ENCODE results near the gene BBS5. TPM values are rescaled to one million over a fixed set of nuclear protein-coding genes. Genes with fewer than 3 reads are reported as not detected.
"Not testable (repeated sequence)": the region's sequence is repeated elsewhere in the genome, so short reads cannot be mapped to it uniquely, and the experiment has no call there.

The BBS5 gene
- total RNA-seq, 2 experiments from 2014 or later = 0.90 to 1.1 TPM

DNA sequence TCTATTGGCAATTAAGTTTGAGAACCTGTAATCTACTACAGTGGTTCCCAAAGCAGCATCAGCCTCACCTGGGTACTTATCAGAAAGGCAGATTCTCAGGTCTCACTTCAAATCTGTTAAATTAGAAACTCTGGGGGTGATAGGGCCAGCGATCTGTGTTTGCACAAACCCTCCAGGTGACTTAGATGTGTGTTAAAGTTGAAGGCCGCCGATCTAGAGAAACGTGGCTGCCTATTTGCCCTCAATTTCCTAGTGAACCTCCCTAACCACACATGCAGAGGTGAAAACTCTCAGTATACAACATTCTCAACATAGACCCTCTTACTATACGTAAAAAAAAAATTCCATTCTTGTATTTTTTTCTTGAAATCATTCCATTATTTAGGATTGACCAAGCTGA is 44.4 kb downstream of the BBS5 start:
- H3K4me1 Mint-ChIP-seq = no peaks in the 10 kb centered on the region
- ChIA-PET POLR2A (no interaction called here), CTCF (interaction anchor here (1.0 kb wide), 1 partner anchor 15 kb away, joined by 4 read pairs; the partner anchor contains the start of gene KLHL41)
- no peak overlapping the region for H3K27ac Mint-ChIP-seq
- no peaks in the 10 kb centered on the region for H3K9me3 Mint-ChIP-seq
- H3K4me3 Mint-ChIP-seq = no peak overlapping the region
- H3K27me3 Mint-ChIP-seq = no peaks in the 10 kb centered on the region
- DNase-seq = no peak
- peaks cover under 1% of the 10 kb centered on the region for H3K36me3 Mint-ChIP-seq (ENCODE audit: low read depth)

DNA sequence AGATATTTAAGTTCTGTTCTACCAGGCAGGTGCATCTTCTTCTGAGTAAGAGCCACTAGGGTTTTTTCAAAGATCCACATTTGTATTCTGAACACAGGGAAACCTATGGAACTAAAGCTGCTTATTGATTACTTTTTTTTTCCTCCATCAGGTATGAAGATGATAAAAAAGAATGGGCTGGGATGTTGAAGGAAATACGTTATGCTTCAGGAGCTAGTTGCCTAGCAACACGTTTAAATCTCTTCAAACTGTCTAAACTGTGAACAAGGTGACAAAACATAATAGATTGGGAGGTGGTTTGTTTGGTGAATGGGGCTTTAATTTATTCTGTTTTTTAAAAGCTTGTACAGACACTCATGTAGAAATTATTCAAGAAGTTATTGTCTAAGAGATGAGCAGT is 46.1 kb downstream of the BBS5 start:
- DNase-seq = no peak
- H3K36me3 Mint-ChIP-seq (ENCODE audit: low read depth) = peaks cover 7% of the 10 kb centered on the region
- CTCF ChIA-PET = no interaction called here
- no peaks in the 10 kb centered on the region for H3K27me3 Mint-ChIP-seq
- POLR2A ChIA-PET = no interaction called here
- H3K9me3 Mint-ChIP-seq = no peaks in the 10 kb centered on the region
- no peak overlapping the region for H3K4me3 Mint-ChIP-seq
- H3K4me1 Mint-ChIP-seq = no peaks in the 10 kb centered on the region
- H3K27ac Mint-ChIP-seq = no peak overlapping the region

DNA sequence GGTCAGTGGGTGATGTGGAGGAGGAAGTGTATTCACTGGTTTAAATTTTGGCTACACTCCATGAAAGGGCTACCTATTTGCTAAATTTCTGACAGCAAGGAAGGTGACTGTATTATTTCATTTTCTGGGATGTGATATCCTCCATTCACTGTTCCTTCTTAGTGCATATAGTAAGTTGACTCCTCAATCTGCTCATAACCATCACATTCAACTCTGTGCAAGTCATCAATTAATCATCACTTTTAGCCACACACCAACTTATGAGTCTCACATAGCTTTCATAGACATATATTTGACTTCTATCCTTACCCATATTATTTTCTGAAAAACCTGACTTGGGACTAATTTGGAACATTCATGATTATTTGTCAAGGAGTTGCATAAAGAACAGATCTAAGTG is 47.2 kb downstream of the BBS5 start:
- peaks cover 9% of the 10 kb centered on the region for H3K36me3 Mint-ChIP-seq (ENCODE audit: low read depth)
- CTCF ChIA-PET = no interaction called here

DNA sequence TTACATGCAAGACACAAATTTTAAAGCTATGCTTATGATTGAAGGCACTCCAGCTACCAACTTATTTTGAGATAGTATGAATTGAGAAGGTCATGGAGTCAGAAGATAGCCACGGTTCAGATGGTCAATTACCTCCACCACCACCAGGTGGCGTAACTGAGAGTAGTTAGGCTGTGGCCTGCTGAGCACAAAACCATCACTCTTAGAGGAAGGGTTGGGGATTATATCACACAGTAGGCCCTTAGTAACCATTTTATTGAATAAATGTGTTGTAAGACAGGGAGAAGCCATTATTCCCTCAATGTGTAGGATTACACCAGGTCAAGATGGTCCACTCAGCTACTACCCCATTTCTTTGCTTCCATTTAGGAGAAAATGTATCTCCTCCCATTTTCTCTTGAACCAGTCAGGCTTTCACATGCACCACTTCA is 49.0 kb downstream of the BBS5 start:
- Mint-ChIP-seq H3K27me3 (no peaks in the 10 kb centered on the region), H3K9me3 (no peaks in the 10 kb centered on the region), H3K36me3 (ENCODE audit: low read depth) (peaks cover 9% of the 10 kb centered on the region), H3K27ac (no peak overlapping the region), H3K4me1 (no peaks in the 10 kb centered on the region), H3K4me3 (no peak overlapping the region)
- ChIA-PET CTCF (interaction anchor here (0.6 to 1.3 kb wide), 9 partner anchors 8 to 400 kb away, joined by 3 to 6 read pairs (median 4); partner anchors contain the start of genes BBS5 and KLHL41), POLR2A (no interaction called here)
- DNase-seq = peak; percentile 76

More for the DNA sequence above, 47.2 kb downstream of the BBS5 start:
- Mint-ChIP-seq H3K4me1 (no peaks in the 10 kb centered on the region), H3K27me3 (no peaks in the 10 kb centered on the region), H3K27ac (no peak overlapping the region), H3K4me3 (no peak overlapping the region), H3K9me3 (no peaks in the 10 kb centered on the region)
- POLR2A ChIA-PET = no interaction called here
- no peak for DNase-seq

DNA sequence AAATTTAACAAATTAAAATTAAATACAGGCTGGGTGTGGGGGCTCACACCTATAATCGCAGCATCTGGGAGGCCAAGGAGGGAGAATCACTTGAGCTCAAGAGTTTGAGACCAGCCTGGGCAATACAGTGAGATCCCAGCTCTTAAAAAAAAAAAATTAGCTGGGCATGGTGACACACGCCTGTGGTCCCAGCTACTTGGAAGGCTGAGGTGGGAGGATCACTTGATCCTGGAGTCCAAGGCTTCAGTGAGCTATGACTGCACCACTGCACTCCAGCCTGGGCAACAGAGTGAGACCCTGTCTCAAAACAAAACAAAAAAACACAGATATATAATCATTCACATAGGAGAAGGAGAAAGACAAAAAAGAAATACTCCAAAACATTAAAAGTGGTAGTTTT is 60.2 kb downstream of the BBS5 start:
- H3K4me1 Mint-ChIP-seq, CTCF ChIA-PET, H3K27me3 Mint-ChIP-seq, POLR2A ChIA-PET, DNase-seq, H3K9me3 Mint-ChIP-seq, H3K4me3 Mint-ChIP-seq, H3K27ac Mint-ChIP-seq: not testable (repeated sequence)
- peaks cover 14% of the 10 kb centered on the region for H3K36me3 Mint-ChIP-seq (ENCODE audit: low read depth)

DNA sequence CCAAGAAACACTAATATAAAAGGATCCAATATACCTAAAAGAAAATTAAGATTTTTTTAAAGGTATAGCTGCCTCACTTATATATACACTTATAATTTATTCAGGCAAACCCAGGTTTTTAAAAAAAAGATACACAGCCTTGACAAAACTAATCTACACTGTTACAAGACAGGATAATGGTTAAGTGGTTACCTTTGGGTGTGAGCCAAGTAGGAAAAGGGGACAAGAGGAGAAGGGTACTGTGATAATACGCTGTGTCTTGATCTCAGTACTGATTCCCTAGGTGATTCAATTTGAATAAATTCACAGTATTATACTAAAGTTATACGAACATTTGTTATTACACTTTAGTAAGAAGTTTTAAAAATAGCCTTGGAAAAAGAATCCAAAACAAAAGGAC is 60.9 kb downstream of the BBS5 start:
- ChIA-PET POLR2A (no interaction called here), CTCF (no interaction called here)
- no peak for DNase-seq
- H3K9me3 Mint-ChIP-seq = no peaks in the 10 kb centered on the region
- no peaks in the 10 kb centered on the region for H3K27me3 Mint-ChIP-seq
- no peak overlapping the region for H3K27ac Mint-ChIP-seq
- peaks cover 15% of the 10 kb centered on the region for H3K36me3 Mint-ChIP-seq (ENCODE audit: low read depth)
- H3K4me3 Mint-ChIP-seq = no peak overlapping the region
- H3K4me1 Mint-ChIP-seq = no peaks in the 10 kb centered on the region

DNA sequence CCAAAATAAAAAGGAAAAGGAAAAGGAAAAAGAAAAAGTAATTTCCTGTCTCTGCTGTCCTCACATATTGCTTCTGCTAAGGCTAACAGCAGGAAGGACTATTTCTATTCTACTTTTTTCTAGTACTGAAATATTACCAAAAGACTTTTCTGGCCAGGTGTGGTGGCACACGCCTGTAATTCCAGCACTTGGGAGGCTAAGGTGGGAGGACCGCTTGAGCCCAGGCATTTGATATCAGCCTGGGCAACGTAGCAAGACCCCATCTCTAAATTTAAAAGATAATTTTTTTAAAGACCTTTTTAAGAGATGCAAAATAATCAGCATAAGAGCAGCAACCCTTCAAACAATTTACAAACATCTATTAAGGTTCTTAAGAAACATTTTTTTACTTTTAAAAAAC is 63.1 kb downstream of the BBS5 start:
- no peak overlapping the region for H3K27ac Mint-ChIP-seq
- ChIA-PET CTCF (no interaction called here), POLR2A (no interaction called here)
- peaks cover 8% of the 10 kb centered on the region for H3K4me1 Mint-ChIP-seq
- no peak overlapping the region for H3K4me3 Mint-ChIP-seq
- H3K9me3 Mint-ChIP-seq = no peaks in the 10 kb centered on the region
- H3K36me3 Mint-ChIP-seq (ENCODE audit: low read depth) = peaks cover 25% of the 10 kb centered on the region
- no peak for DNase-seq
- H3K27me3 Mint-ChIP-seq = no peaks in the 10 kb centered on the region

DNA sequence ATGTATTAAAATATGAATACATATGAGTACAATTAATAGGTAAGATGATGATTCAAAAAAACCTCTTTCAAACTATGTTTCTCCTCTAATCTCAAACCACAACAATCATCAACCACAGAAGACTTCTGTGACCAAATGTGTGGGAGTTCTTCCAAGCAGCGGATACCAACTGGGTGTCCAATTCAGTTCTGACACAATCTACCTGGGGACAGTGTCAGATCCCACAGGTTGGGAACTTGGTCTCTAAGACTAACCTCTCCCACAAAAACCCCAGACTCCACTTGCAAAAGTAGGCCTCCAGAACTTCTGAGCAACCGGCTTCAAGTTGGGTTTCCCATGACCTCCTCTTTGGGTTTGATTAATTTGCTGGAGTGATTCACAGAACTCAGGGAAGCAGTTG is 67.5 kb downstream of the BBS5 start:
- H3K4me3 Mint-ChIP-seq = no peak overlapping the region
- no peak overlapping the region for H3K27ac Mint-ChIP-seq
- ChIA-PET POLR2A (no interaction called here), CTCF (interaction anchor here (0.7 kb wide), 1 partner anchor 48 kb away, joined by 3 read pairs; no protein-coding TSS in a partner anchor)
- H3K27me3 Mint-ChIP-seq = no peaks in the 10 kb centered on the region
- H3K4me1 Mint-ChIP-seq = peaks cover 8% of the 10 kb centered on the region
- peaks cover 31% of the 10 kb centered on the region for H3K36me3 Mint-ChIP-seq (ENCODE audit: low read depth)
- no peaks in the 10 kb centered on the region for H3K9me3 Mint-ChIP-seq
- no peak for DNase-seq

Other genes with a start within 250 kb of the BBS5 start
- gene LRP2, start 117.0 kb upstream of the BBS5 start, total RNA-seq = under 1 TPM; 0.25 to 0.28 TPM
- not detected for gene KLHL41, start 30.2 kb downstream of the BBS5 start, total RNA-seq
- 10 to 100 TPM; 35.4 to 36.2 TPM for gene FASTKD1, start 94.4 kb downstream of the BBS5 start, total RNA-seq
- gene PPIG, start 104.9 kb downstream of the BBS5 start, total RNA-seq = 10 to 100 TPM; 48.8 to 49.6 TPM
- not detected for gene CFAP210, start 214.9 kb downstream of the BBS5 start, total RNA-seq
- 1 to 10 TPM; 2.8 to 3.4 TPM for gene PHOSPHO2, start 215.0 kb downstream of the BBS5 start, total RNA-seq